GM21526 (cell line): ENCODE measurements around the gene GYG1.
"Not testable (repeated sequence)": the region's sequence is repeated elsewhere in the genome, so short reads cannot be mapped to it uniquely, and the experiment has no call there.

Source experiments
- ATAC-seq: cut with Tn5 transposase; IDR thresholded peaks from one replicate; pipeline ENCODE4 v1.9.1; 2021; ENCODE audit warnings: moderate library complexity; ENCODE audit not compliant: unreplicated experiment, low FRiP score

GYG1 gene

DNA sequence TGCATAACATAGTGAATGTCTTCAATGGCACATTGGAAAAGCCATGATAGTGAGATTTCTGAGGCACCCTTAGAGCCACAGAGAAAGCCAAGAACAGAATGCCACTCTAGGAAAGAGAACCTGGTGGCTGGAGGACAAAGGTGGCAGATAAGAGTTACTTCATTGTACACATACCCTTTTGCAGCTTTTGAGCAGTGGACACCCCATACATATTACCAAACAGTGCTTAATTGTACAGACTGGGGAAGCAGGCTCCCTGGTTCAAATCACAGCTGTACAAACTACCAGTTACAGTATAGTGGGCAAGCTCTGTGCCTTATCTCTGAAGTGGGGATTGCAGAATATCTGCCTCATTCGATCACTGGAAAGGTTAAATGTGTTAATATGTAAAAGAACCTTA is 10.1 kb upstream of the GYG1 start:
- ATAC-seq: no peak

DNA sequence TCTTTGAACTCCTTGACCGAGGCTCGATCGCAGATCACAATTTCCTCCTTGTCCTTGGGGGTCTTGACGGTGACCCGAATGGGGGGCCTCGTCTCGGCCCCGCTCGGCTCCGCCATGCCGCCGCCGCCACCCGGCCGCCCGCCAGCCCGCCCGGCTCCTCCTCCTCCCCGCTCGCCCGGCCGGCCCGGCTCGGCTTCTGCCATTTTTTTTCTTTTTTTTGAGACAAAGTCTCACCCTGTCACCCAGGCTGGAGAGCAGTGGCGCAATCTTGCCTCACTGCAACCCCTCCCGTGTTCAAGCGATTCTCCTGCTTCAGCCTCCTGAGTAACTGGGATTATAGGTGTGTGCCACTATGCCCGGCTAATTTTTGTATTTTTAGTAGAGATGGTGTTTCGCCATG is 3.8 kb upstream of the GYG1 start:
- not testable (repeated sequence) for ATAC-seq

DNA sequence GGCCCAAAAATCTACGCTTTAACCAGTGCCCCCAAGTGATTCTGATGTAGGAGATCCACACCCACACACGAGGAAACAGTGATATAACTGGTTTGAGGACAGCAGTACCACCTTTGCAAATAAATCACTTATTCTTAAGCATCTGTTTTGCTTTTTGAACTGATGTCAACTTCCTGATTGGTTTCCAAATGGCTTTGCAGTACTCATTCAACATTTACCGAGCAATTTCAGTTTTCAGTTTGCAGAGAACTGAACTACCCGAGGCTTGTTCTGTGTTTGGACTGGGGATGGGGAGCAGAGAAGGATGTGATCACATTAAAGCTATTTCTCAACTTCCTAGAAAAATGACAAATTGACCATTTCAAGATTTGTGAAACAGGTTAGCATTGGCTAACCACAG is 1.1 kb upstream of the GYG1 start:
- no peak for ATAC-seq

DNA sequence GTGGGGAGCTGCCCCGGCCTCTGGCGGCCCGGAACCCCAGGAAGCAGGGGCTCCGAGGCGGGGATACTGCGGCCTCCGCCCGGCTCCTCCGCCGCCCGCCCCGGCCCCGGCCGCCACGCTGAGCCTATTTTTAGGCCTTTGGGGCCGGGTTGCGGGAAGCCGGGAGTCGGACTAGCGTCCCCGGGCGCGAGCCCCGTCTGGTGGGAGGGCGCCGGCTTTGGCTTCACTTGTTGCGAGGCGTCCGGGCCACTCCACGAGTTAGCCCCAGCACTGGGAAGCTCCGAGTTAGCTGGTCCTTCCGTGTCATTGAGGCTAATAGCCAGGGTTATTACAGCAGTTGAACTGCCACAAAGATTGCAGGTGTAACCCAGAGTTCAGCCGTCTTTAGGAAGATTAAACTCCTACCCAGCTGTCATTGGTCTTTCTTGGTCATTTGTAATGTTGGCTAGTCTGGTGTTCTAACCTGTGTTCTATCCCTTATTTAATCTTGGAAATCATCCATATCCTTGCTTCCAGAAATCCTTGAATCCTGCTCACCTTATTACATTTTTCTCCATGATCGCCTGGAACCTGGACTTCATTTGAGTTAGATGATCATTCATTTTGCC is 791 bp downstream of the GYG1 start:
- ATAC-seq: peak; percentile 25

DNA sequence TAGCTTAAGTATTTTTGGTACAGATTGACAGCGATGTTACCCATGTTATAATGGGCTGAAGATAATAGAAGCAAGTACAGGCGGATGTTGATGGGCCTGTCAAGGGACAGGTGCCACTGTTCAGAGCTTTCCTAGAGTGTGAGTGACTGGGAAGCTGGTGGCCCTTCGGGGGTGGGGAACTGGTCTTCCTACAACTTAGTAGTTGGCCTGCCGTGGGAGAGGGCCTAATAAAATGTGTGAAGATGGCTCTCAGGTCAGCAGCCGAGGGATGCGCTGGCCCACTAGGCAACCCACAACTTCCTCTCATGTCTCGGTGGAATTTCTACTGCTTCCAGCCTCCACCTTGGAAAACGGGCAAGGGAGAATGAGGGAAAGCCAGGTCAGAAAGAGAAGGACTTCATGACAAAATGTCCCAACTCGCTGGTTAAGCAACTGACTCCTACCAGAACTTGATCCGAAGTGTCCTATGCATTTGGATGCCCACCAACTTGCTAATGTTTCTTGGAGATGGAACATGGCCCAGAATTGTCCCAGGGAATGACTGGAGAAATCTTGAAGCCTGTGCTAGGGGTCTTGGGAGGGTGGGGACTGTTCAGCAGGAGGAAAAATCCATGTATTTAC is 1.4 kb downstream of the GYG1 start:
- ATAC-seq: no peak

DNA sequence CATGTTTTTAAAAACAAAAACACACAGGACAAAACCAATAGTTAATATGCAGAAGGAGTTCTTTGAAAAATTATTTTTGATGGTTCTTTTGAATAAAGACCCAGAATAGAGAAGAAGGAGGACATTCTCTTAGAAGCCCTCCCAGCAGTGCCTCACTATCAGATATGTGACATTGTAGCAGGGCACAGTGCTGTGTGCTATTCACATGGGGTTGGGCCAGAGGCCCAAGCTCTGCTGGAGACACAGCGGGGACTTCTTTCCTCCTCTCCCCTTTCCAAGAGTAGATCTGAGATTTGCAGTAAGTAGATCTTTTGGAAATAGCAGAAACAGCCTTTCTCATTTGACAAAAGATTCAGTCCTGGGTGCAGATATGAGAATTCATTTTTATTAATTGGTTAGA is 6.3 kb downstream of the GYG1 start:
- ATAC-seq: no peak

DNA sequence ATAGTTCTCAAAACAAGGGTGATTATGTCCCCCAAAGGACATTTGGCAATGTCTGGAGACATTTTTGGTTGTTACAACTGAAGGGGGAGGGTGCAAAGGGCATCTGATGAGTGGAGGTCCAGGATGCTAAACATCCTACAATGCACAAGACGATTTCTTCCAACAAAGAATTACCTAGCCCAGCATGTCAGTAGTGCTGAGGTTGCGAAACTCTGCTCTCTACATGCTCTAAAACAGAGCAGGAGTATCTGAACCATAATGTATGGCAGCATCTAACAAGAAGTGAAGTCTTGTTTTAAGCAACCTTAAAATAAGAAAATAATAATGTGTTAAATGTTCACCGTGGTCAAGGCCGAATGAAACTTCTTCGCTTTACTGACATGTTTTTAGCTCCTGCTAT is 7.0 kb downstream of the GYG1 start:
- no peak for ATAC-seq

DNA sequence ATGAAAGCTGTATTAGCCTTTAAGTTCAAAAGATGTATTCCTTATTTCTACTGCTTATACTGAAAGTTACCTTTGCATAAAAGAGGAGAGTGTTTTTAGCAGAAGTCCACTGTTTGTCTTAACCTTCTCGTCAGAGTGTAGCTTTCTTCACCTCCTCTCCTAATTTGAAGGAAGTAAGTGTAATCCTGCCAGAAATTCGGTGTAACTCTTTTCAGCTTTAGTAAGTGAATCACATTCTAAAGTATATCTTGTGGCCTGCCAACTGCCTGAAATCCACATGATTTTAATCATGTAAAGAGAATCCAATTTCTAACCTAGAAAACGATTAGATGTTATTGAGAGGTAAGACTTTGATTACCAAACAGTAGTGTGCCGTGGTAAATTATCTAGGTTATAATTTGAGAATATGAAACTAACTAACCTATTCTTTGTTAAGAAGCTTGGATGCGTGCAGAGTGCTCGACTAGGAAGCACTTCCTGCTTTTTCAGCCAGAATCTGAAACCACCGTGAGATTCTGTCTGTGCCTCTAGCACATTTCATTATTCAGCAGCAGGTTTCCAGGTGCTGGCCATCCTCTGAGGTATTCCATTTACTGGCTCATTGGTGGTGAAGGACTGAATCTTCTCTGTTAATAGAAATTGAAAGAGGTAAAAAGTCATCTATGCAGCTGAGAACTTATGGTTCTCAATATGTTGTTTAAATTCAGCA is 7.5 kb downstream of the GYG1 start:
- ATAC-seq: no peak

DNA sequence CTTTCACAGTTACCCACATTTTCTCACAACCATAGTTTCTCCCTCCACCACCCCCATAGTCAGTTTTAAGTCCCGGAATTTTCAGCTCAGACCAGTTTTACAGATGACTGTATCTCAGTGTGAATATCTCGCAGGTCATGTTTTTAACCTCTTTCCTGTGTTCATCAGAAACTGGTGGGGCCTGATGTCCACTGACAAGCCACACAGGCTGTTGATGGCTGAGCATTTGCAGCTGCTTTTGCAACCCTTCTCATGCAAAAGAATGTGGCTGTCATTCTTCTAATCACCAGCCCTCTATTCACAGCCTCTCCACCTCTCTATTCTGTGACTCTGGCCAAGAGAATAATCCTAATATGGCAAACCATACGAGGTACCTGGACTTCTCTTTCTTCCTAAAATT is 8.5 kb downstream of the GYG1 start:
- ATAC-seq: no peak

DNA sequence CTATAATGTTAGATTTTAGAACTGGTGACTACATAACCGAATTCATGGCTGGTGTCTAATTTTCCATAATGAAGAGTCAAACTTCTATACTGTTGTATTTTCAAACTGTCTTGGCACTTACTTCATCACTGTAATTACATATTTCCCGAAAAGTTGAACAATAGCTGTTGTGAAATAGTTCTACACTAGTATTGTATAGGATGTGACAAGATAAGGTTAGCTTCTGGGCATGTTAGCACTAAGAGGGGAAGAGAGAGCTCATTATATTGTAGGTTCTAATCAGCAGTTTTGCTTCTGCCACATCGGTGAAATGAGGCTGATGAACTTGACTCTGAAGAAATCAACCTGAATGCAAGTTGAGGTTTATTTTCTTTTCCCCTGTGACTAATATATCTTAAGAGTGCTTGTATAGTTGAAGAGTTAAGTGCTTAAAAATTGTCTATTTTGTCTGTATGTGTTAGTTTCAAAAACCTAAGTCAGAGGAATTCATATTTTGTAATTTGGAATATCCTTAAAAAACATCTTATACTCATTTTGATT is 8.9 kb downstream of the GYG1 start:
- no peak for ATAC-seq

DNA sequence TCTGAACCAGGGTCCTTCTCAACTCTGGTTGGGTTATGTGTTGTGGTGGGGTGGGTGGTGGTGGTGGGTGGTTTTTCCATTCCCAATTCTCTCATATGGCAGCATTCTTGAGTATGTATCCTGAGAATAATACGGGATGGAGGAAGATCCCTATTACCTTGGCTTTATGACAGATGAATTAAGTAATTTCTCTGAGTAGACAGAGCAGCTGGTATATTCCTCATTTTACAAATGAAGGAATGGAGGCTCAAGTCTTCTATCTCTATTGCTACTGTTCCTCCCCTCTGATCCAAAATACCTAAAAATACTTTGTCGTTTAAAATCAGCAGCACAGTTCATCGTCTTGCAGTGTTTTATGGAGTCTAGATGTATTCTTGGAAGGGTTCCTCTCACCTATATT is 10.4 kb downstream of the GYG1 start:
- ATAC-seq: no peak

DNA sequence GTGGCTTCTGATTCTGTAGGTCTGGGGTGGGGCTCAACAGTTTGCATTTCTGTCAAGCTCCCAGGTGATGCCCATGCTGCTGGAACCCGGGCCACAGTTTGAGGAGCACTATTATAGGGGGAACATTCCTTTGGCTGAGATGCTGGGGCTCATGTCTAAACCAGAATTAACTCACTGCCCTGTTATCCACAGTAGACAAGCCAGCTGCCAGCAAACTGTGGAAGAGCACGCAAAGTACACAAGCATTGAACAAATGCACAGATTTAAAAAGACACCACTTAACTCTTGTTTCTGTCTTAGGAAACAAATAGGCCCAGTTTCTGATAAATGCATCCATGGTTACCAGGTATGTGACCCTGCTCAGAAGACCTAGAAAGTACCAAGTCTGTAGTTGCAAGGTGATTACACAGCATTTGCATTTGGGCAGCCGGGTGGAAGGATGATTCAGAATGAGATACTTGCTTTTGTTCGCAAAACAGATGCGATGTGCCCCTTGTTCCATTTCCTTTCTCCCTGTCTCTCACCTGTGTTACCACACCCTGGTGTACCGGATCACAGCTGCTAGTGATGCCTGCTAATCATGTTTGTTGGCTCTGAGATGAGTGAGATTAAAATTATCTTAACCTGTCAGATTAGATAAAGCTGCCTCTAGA is 12.4 kb downstream of the GYG1 start:
- ATAC-seq: peak; percentile 83

DNA sequence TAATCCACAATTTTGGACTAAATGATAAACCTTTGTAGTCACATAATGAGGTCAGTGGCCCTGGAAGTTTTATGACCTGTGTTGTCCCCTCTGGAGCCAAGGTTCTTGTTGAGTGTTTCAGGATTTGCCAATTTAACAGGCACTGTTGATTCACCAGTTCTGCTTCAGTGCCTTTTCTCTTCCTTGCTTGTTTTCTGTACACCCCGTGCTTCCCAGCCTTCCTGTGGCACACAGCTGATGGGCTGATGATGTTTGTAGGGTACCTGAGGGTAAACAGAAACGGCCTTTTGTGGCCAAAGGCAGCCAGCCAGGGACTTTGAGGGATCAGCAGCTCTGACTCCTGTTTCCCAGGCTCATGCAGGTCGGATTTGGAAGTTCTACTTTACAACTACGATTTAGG is 13.3 kb downstream of the GYG1 start:
- ATAC-seq: no peak

DNA sequence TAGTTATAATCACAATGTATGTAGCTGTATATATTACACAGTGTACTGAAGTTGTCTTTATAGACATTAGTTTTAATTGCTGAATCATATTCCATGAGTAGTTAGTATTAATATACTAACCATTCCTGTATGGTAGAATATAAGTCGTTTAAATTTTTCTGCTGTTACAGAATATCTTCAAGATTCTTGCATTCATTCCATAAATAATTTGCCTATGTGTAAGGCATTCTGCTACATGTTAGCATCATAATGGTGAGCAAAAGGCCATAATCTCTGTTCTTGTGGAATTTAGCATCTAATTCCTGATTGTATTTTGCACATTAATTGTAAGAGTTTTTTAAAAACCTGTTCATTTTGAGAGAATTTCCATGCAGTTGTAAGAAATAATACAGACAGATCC is 14.1 kb downstream of the GYG1 start:
- ATAC-seq: no peak

DNA sequence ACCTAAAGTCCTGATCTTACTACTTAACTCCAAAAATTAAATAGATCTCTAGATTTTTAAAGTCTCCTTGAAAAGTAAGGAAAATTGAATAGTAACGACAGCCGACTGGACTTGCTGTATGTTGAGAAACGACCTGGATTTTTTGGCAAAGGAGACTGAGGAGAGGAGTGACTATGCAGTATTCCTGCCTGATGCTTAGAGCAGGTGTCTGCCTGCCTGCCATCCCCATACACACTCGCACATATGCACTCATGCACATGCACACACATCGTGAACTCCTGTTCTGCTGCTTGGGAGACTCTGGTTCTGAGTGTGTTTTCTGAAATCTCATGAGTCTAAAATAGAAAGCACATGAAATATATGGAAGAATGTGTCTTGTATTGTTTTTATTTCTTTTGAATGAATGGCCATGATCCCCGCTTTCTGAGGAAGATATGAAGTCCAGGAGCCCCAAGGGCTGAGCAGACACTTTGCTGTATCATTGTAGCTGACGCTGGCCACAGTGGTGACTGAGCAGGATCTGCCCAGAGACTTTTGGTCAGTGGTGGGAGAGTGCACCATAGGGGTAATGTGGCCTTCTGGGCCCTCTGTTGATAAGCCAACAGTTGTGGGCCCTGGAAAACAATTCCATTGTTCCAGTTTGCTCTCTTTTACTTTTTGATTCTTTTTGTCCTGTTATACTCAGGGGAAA is 16.4 kb downstream of the GYG1 start:
- no peak for ATAC-seq

DNA sequence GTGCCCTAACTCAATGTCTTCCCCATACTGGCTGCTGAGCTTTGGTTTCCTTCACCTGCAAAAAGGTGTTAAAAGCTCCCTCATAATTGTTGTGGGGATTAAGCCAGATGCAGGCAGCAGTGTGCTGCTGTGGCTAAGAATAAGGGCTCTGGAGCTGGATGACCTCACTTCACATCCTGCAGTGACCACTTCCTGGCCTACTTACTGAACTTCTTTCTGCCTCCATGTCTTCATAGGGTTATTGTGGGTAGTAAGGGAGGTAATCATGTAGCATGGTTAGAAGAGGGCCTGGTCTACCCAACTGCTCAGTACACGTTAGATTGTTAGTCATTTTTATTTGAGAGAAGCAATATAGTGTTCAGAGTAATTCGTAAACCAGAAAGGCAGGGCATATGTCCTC is 18.4 kb downstream of the GYG1 start:
- no peak for ATAC-seq

DNA sequence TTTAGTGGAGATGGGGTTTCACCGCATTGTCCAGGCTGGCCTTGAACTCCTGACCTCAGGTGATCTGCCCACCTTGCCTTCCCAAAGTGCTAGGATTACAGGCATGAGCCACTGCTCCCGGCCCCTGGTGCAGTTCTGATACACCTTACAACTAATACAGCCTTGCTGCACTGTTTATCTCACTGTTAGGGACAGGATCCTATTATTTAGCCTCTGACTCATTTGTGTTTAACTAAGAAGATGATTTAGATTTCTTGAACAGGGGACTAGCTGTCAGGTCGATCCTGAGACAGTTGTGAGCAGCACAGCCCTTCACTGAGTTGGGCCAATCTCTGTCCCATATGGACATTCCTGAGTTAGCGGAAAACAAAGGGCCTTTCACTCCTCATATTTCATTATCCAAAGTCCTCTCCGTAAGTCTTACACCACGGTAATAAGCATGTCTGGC is 19.2 kb downstream of the GYG1 start:
- ATAC-seq: no peak

DNA sequence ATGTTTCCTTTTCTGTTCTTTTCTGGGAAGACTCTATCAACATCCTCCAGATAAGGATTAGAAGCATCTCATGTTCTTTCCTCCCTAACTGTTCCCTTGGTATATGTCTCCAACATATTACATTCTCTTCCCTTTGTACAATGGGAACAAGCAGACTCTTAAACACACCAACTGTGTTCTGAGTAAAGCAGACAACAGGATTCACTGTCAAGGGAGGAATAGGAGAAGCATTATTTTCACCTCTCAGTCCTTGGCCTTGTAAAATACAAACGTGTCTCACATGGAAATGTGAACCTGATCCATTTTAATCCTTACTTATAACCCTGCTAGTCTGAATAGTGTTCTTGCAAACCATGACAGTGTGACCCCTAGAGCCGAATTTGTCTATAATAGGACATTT is 19.6 kb downstream of the GYG1 start:
- ATAC-seq: no peak

DNA sequence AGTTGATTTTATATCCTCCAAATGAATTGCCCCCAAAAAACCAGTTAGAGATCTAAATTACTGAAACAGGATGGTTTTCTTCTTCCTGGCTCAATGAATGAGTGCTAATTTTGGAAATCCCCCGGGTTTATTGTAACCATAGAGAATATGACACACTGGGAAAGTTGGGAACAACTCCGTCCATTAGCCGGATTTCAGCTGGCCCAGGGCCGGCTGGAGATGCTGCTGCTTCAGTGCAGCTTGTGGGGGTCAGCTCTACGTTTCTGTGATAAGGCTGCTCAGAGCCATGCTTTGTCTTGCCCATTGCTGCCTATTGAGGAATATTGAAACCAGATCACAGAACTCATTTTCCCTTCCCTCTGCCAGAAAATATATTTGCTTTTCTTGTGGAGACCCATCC is 20.3 kb downstream of the GYG1 start:
- ATAC-seq: no peak

DNA sequence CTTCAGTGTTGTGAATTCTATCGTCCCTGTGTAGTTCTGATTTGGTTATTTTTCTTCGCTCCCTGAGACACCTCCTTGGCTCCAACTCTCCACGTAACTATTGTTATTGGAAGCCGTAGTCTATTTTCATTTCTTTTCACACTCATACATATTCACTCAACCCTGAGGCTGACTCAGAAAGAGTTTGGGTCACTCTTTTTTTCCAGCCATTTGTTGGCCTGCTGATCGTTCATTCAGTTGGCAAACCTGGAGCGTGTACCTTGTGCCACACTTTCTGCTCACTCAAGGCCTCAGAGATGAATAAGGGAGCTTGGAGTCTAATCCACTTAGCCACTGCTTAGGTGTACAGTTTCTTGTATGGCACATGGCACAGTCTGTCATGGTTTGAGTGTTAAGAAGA is 22.4 kb downstream of the GYG1 start:
- no peak for ATAC-seq

DNA sequence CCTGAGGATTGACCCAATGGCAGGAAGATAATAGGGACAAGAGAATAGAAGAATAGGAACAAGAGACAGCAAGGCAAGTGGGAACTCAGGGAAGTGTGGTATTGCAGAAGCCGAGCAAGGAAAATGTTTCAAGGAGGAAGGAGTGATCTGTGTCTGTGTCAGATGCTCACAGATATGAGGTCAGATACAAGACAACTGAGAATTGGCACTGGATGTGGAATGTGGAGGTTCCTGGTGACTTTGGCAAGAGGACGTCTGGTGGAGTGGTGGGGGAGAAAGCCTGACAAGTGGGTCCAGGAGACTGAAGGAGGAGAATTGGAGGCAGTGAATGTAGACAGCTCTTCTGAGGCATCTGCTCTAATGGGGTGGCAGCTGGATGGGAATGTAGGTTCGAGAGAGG is 24.1 kb downstream of the GYG1 start:
- no peak for ATAC-seq
